ENCODE measurements around the gene NRG4. TPM values are rescaled to one million over a fixed set of nuclear protein-coding genes. Genes with fewer than 3 reads are reported as not detected.

NRG4 gene
- total and polyA plus RNA-seq, 2 experiments from 2014 or later = 0.50 to 1.5 TPM

DNA sequence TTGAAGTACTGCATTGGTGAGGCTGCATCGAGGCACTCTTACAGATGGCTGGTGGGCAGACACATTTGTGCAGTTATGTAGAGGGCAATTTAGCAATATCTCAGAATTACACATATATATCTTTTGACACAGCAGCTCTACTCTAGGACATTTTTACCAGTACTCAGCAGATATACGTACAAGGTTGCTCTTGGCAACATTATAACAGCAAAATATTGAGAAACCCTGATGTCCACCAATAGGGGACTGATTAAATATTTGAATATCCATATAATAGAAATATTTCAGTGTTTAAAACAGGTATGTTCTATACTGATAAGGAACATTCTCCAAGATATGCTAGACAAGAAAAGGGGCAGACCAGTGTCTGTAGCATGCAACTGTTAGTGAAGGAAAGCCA is 116.5 kb downstream of the NRG4 start:
- no peak for DNase-seq (ENCODE audit: low spot score)
- H3K9me3 ChIP-seq (ENCODE audit: low read depth) = no peaks in the 10 kb centered on the region
- no peaks in the 10 kb centered on the region for H3K9me2 ChIP-seq (replicated peaks; ENCODE audit: insufficient read depth)
- H3K79me2 ChIP-seq = no peaks in the 10 kb centered on the region
- no peak overlapping the region for H3K4me2 ChIP-seq
- no peaks in the 10 kb centered on the region for H3K27me3 ChIP-seq
- no peak overlapping the region for H3K4me3 ChIP-seq
- 90% methylated on average over 2 of the region's 2 CpGs for WGBS (ENCODE audit: low lambda C conversion rate, missing lambda C conversion rate)
- H3K4me1 ChIP-seq (ENCODE audit: insufficient read depth) = no peaks in the 10 kb centered on the region
- TF ChIP-seq EZH2 (IDR thresholded peaks at IDR 0.05; ENCODE audit: borderline replicate concordance) (no peak), EZH2phosphoT487 (IDR thresholded peaks at IDR 0.05; ENCODE audit: low read depth, severe bottlenecking, unreplicated experiment) (no peak)
- TF ChIP-seq, protein P1, sequence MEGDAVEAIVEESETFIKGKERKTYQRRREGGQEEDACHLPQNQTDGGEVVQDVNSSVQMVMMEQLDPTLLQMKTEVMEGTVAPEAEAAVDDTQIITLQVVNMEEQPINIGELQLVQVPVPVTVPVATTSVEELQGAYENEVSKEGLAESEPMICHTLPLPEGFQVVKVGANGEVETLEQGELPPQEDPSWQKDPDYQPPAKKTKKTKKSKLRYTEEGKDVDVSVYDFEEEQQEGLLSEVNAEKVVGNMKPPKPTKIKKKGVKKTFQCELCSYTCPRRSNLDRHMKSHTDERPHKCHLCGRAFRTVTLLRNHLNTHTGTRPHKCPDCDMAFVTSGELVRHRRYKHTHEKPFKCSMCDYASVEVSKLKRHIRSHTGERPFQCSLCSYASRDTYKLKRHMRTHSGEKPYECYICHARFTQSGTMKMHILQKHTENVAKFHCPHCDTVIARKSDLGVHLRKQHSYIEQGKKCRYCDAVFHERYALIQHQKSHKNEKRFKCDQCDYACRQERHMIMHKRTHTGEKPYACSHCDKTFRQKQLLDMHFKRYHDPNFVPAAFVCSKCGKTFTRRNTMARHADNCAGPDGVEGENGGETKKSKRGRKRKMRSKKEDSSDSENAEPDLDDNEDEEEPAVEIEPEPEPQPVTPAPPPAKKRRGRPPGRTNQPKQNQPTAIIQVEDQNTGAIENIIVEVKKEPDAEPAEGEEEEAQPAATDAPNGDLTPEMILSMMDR (IDR thresholded peaks at IDR 0.05; ENCODE audit: poor library complexity) = no peak
- no peak overlapping the region for H3K27ac ChIP-seq
- H3K36me3 ChIP-seq (replicated peaks; ENCODE audit: insufficient read depth, low read depth) = no peaks in the 10 kb centered on the region
- no peak overlapping the region for H2AFZ ChIP-seq
- no peaks in the 10 kb centered on the region for H4K20me1 ChIP-seq (ENCODE audit: insufficient read depth, poor library complexity, severe bottlenecking)

DNA sequence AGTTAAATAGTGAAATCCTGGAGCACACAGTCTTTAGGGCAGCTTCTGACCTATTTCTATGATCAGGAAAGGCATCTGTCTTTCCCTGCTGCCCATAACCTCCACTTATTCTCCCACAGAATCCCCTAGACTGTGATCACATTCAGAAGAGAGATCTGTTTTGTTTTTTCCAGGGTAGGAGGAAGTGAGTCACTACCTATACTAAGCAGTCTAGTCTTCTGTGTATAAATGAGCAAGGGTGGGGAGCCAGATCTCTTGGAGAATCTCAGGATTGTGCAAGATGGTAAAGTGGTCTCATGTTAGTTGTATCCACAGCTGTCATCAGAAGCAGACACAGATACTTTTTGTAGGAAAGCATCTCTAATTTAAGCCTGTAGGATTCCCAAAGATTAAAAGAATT is 120.3 kb downstream of the NRG4 start:
- TF ChIP-seq, protein P1 (IDR thresholded peaks at IDR 0.05; ENCODE audit: poor library complexity) = no peak
- TF ChIP-seq EZH2phosphoT487 (IDR thresholded peaks at IDR 0.05; ENCODE audit: low read depth, severe bottlenecking, unreplicated experiment) = no peak
- no peak for TF ChIP-seq EZH2 (IDR thresholded peaks at IDR 0.05; ENCODE audit: borderline replicate concordance)
- H3K9me3 ChIP-seq (ENCODE audit: low read depth) = no peaks in the 10 kb centered on the region
- no peaks in the 10 kb centered on the region for H3K9me2 ChIP-seq (replicated peaks; ENCODE audit: insufficient read depth)
- H3K4me3 ChIP-seq = no peak overlapping the region
- H3K4me2 ChIP-seq = no peak overlapping the region
- H4K20me1 ChIP-seq (ENCODE audit: insufficient read depth, poor library complexity, severe bottlenecking) = no peaks in the 10 kb centered on the region
- no peaks in the 10 kb centered on the region for H3K27me3 ChIP-seq
- DNase-seq (ENCODE audit: low spot score) = peak; percentile 45
- no peaks in the 10 kb centered on the region for H3K36me3 ChIP-seq (replicated peaks; ENCODE audit: insufficient read depth, low read depth)
- H2AFZ ChIP-seq = no peak overlapping the region
- peak overlapping the region; percentile 77 for H3K27ac ChIP-seq
- no peaks in the 10 kb centered on the region for H3K4me1 ChIP-seq (ENCODE audit: insufficient read depth)
- no peaks in the 10 kb centered on the region for H3K79me2 ChIP-seq

Small RNAs within 50 kb of the gene (small RNA-seq; reads per million reads assigned to genes)
- not detected for gene RN7SL510P

Other genes with a start within 250 kb of the NRG4 start
- 50.9 TPM in 2 replicates for gene UBE2Q2, start 169.0 kb downstream of the NRG4 start, total RNA-seq
- 27.9 and 30.7 TPM in 2 replicates for gene UBE2Q2, start 169.0 kb downstream of the NRG4 start, polyA plus RNA-seq
- gene FBXO22, start 108.5 kb downstream of the NRG4 start, total RNA-seq = 26.7 and 40.3 TPM in 2 replicates
- gene FBXO22, start 108.5 kb downstream of the NRG4 start, polyA plus RNA-seq = 37.0 and 49.3 TPM in 2 replicates
- gene TMEM266, start 47.6 kb upstream of the NRG4 start, total RNA-seq = 1.8 and 1.9 TPM in 2 replicates
- 0.39 and 0.77 TPM in 2 replicates for gene TMEM266, start 47.6 kb upstream of the NRG4 start, polyA plus RNA-seq